ENCODE results near the gene PARP2.
A peak's percentile ranks its signal among the peaks of the same experiment; 100 is the strongest.

The PARP2 gene

DNA sequence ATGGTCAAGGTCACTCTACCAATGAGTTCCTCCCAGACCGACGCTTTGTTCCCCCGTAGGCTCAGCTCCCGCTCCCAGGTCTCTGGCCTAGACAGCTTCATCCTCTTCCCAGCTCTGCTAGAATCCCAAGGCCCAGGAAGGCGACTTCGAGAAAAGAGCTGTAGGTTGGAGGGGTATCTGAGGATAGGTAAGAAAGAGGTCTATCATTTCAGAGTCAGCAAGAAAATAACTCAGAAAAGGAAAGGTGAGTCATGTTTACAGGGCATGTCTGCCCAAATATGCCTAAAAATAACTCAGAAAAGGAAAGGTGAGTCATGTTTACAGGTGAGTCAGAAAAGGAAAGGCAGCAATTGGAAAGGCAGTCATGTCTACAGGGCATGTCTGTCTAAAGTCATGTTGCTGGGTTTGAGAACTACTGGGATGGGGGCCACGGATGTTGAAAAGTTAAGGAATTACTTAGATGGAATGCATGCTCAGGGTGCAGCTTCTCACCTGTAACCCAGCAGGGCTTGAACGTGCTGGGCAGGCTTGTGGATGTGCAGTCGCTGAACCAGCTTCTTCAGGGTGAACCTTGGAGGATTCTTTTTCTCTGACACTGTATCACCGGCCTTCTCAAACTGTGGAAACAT is 57.6 kb downstream of the PARP2 start:
- DNase-seq, result peak; percentile 68

GRCh38 chr14:20403521-20403920 is 60.1 kb downstream of the PARP2 start:
- DNase-seq, result no peak

Data from kidney glomerular epithelial cell (primary cell).